COR-L47 (cell line): ENCODE results near the gene ALPI.
"Not testable (repeated sequence)": the region's sequence is repeated elsewhere in the genome, so short reads cannot be mapped to it uniquely, and the experiment has no call there.

Source experiments
- DNase-seq: peaks from one replicate; lab custom pipeline; 2025; lab: John Stamatoyannopoulos, UW

Gene ALPI

GRCh38 chr2:232421189-232421785 is 34.7 kb upstream of the ALPI start:
- no peak for DNase-seq

GRCh38 chr2:232422051-232422450 is 33.9 kb upstream of the ALPI start:
- no peak for DNase-seq

GRCh38 chr2:232422996-232423395 is 33.0 kb upstream of the ALPI start:
- not testable (repeated sequence) for DNase-seq

- not testable (repeated sequence) for DNase-seq
Measured at GRCh38 chr2:232423407-232423806, 32.5 kb upstream of the ALPI start.

- no peak for DNase-seq
Measured at GRCh38 chr2:232431705-232432590, 24.0 kb upstream of the ALPI start.

GRCh38 chr2:232432598-232433184 is 23.3 kb upstream of the ALPI start:
- DNase-seq = no peak

GRCh38 chr2:232433622-232434021 is 22.3 kb upstream of the ALPI start:
- DNase-seq = not testable (repeated sequence)

- DNase-seq = no peak
Measured at GRCh38 chr2:232434091-232434490, 21.9 kb upstream of the ALPI start.

GRCh38 chr2:232434563-232435374 is 21.2 kb upstream of the ALPI start:
- no peak for DNase-seq

- DNase-seq = no peak
Measured at GRCh38 chr2:232435375-232435648, 20.6 kb upstream of the ALPI start.

GRCh38 chr2:232435805-232436204 is 20.1 kb upstream of the ALPI start:
- DNase-seq = no peak

GRCh38 chr2:232436381-232437194 is 19.4 kb upstream of the ALPI start:
- no peak for DNase-seq

GRCh38 chr2:232437195-232437571 is 18.8 kb upstream of the ALPI start:
- DNase-seq = no peak

GRCh38 chr2:232438091-232438490 is 17.9 kb upstream of the ALPI start:
- DNase-seq = no peak

- no peak for DNase-seq
Measured at GRCh38 chr2:232438951-232439757, 16.8 kb upstream of the ALPI start.

- DNase-seq = no peak
Measured at GRCh38 chr2:232439758-232440135, 16.2 kb upstream of the ALPI start.

GRCh38 chr2:232440220-232441018 is 15.5 kb upstream of the ALPI start:
- DNase-seq = not testable (repeated sequence)

- DNase-seq = no peak
Measured at GRCh38 chr2:232441147-232441651, 14.8 kb upstream of the ALPI start.

GRCh38 chr2:232441922-232442321 is 14.0 kb upstream of the ALPI start:
- DNase-seq = not testable (repeated sequence)

- DNase-seq = not testable (repeated sequence)
Measured at GRCh38 chr2:232442431-232442830, 13.5 kb upstream of the ALPI start.
